NCI-H1930 (cell line): ENCODE results near the gene TEX2.
"Not testable (repeated sequence)": the region's sequence is repeated elsewhere in the genome, so short reads cannot be mapped to it uniquely, and the experiment has no call there.

Experiments used
- DNase-seq, 2 experiments: peaks; one replicate each; lab custom pipeline; 2025; lab: John Stamatoyannopoulos, UW

Gene TEX2

GRCh38 chr17:64145375-64145750 lies 117.7 kb downstream of the TEX2 start:
- DNase-seq = no peak

GRCh38 chr17:64139542-64139941 lies 123.5 kb downstream of the TEX2 start:
- no peak for DNase-seq

GRCh38 chr17:64138441-64138840 lies 124.6 kb downstream of the TEX2 start:
- no peak for DNase-seq

- DNase-seq = no peak
These were observed 128.1 kb downstream of the TEX2 start for GRCh38 chr17:64135000-64135399.

GRCh38 chr17:64134216-64134970 lies 128.7 kb downstream of the TEX2 start:
- no peak for DNase-seq

GRCh38 chr17:64133546-64134215 lies 129.4 kb downstream of the TEX2 start:
- DNase-seq = peak; percentile 2 to 42

- DNase-seq = no peak
These were observed 131.3 kb downstream of the TEX2 start for GRCh38 chr17:64131606-64132270.

GRCh38 chr17:64130559-64131001 lies 132.5 kb downstream of the TEX2 start:
- no peak for DNase-seq

- peak; percentile 60 to 64 for DNase-seq
These were observed 133.1 kb downstream of the TEX2 start, which contains the start of gene ERN1 for GRCh38 chr17:64129765-64130558. Gene ERN1 (minus strand): TSS chr17:64130144. CDS start chr17:64130029, 115 bp downstream.

GRCh38 chr17:64129515-64129764 lies 133.6 kb downstream of the TEX2 start:
- no peak for DNase-seq

- no peak for DNase-seq
These were observed 134.1 kb downstream of the TEX2 start for GRCh38 chr17:64128787-64129514.

- DNase-seq = no peak
These were observed 136.1 kb downstream of the TEX2 start for GRCh38 chr17:64126918-64127317.

- DNase-seq = no peak
These were observed 137.1 kb downstream of the TEX2 start for GRCh38 chr17:64125937-64126336.

GRCh38 chr17:64124609-64125008 lies 138.5 kb downstream of the TEX2 start:
- no peak for DNase-seq

GRCh38 chr17:64123114-64123513 lies 139.9 kb downstream of the TEX2 start:
- DNase-seq = no peak

- not testable (repeated sequence) for DNase-seq
These were observed 141.9 kb downstream of the TEX2 start for GRCh38 chr17:64120972-64121786.

GRCh38 chr17:64120159-64120810 lies 142.8 kb downstream of the TEX2 start:
- no peak for DNase-seq

- no peak for DNase-seq
These were observed 144.8 kb downstream of the TEX2 start for GRCh38 chr17:64117981-64118979.
